Measurements from ENCODE around the gene MICB. TPM values are rescaled to one million over a fixed set of nuclear protein-coding genes. Genes with fewer than 3 reads are reported as not detected.

The MICB gene
- total RNA-seq, 6 donors from 2014 or later, result 4.9 to 14.4 (median 11.3) TPM

- no peak for DNase-seq
- no peak overlapping the region for H3K4me3 ChIP-seq
- no peaks in the 10 kb centered on the region for H3K36me3 ChIP-seq
- H3K27me3 ChIP-seq, result no peaks in the 10 kb centered on the region
- H3K4me1 ChIP-seq, result peaks cover 0 to 8% (median 0%) of the 10 kb centered on the region in 4 donors
- WGBS, 2 donors, result 65 to 81% methylated on average over 3 of the region's 3 CpGs
- no peaks in the 10 kb centered on the region for H3K9me3 ChIP-seq
- no peak overlapping the region for H3K27ac ChIP-seq
- no peak for ATAC-seq (ENCODE audit: low FRiP score in 2 of 2)
- TF ChIP-seq CTCF (IDR thresholded peaks at IDR 0.05), result no peak
- TF ChIP-seq EP300 (IDR thresholded peaks at IDR 0.05), result no peak
- TF ChIP-seq POLR2A (IDR thresholded peaks at IDR 0.05), result no peak
Measured at GRCh38 chr6:31478186-31478950, 19.6 kb upstream of the MICB start.

- 88 to 92% methylated on average over 5 of the region's 5 CpGs for WGBS, 2 donors
- Histone ChIP-seq H3K4me3 (no peak overlapping the region), H3K4me1 (no peaks in the 10 kb centered on the region), H3K36me3 (no peaks in the 10 kb centered on the region), H3K27me3 (no peaks in the 10 kb centered on the region), H3K9me3 (no peaks in the 10 kb centered on the region), H3K27ac (no peak overlapping the region)
- ATAC-seq (ENCODE audit: low FRiP score in 2 of 2), result no peak
- DNase-seq, result no peak
- TF ChIP-seq CTCF (IDR thresholded peaks at IDR 0.05) (no peak), POLR2AphosphoS5 (IDR thresholded peaks at IDR 0.05) (no peak), POLR2A (IDR thresholded peaks at IDR 0.05) (no peak), EP300 (IDR thresholded peaks at IDR 0.05) (no peak)
Measured at GRCh38 chr6:31479151-31479932, 18.6 kb upstream of the MICB start.

- 59 to 70% methylated on average over 2 to 3 of the region's 3 CpGs for WGBS, 2 donors
Measured at GRCh38 chr6:31479933-31480535, 17.9 kb upstream of the MICB start.

GRCh38 chr6:31480574-31480973, 17.4 kb upstream of the MICB start:
- Histone ChIP-seq H3K27ac (no peak overlapping the region), H3K36me3 (no peaks in the 10 kb centered on the region), H3K4me3 (no peak overlapping the region), H3K4me1 (no peaks in the 10 kb centered on the region), H3K27me3 (no peaks in the 10 kb centered on the region), H3K9me3 (no peaks in the 10 kb centered on the region)
- ATAC-seq (ENCODE audit: low FRiP score in 2 of 2), result no peak
- 85 to 90% methylated on average over 11 of the region's 11 CpGs for WGBS, 2 donors
- DNase-seq, result no peak
- TF ChIP-seq CTCF (IDR thresholded peaks at IDR 0.05) (no peak), POLR2A (IDR thresholded peaks at IDR 0.05) (no peak), EP300 (IDR thresholded peaks at IDR 0.05) (no peak), POLR2AphosphoS5 (IDR thresholded peaks at IDR 0.05) (no peak)

More at GRCh38 chr6:31479933-31480535, 17.9 kb upstream of the MICB start:
- H3K9me3 ChIP-seq, result no peaks in the 10 kb centered on the region
- TF ChIP-seq CTCF (IDR thresholded peaks at IDR 0.05), result no peak
- TF ChIP-seq POLR2A (IDR thresholded peaks at IDR 0.05), result no peak
- TF ChIP-seq POLR2AphosphoS5 (IDR thresholded peaks at IDR 0.05), result no peak
- no peak for TF ChIP-seq EP300 (IDR thresholded peaks at IDR 0.05)
- H3K27ac ChIP-seq, result no peak overlapping the region
- H3K36me3 ChIP-seq, result no peaks in the 10 kb centered on the region
- no peak for DNase-seq
- H3K27me3 ChIP-seq, result no peaks in the 10 kb centered on the region
- no peak for ATAC-seq (ENCODE audit: low FRiP score in 2 of 2)
- H3K4me1 ChIP-seq, result no peaks in the 10 kb centered on the region
- no peak overlapping the region for H3K4me3 ChIP-seq
